ENCODE measurements around the gene TFF1. TPM values are rescaled to one million over a fixed set of nuclear protein-coding genes. Genes with fewer than 3 reads are reported as not detected.

The TFF1 gene
- total RNA-seq, 4 donors from 2014 or later: not detected

DNA sequence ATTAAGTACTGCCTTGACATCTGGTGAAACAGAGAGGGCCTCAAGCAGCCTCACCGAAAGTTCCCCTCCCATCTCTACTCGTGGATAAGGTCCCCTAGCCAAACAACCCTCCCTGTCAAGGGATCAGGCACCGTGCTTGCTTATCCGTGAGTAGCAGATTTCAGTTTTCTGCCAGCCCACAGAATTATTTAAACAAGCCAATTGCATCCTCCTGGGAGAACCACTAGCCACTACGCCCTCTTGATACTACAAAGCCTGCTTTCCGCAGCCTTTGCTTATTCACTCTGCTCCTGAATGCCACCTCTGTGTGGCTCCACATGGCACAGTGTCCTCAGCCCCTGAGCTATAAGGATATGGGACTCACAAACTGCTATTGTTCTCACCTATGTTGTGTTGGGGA lies 9.7 kb downstream of the TFF1 start:
- TF ChIP-seq CTCF (IDR thresholded peaks at IDR 0.05) (no peak), EP300 (IDR thresholded peaks at IDR 0.05) (no peak)
- 42 to 49% methylated on average over 6 of the region's 6 CpGs for WGBS, 2 donors
- Histone ChIP-seq H3K4me3 (no peak overlapping the region), H3K36me3 (no peaks in the 10 kb centered on the region), H3K9me3 (peaks cover 0 to 50% (median 0%) of the 10 kb centered on the region in 4 donors), H3K27ac (no peak overlapping the region), H3K27me3 (no peaks in the 10 kb centered on the region), H3K4me1 (no peaks in the 10 kb centered on the region)
- DNase-seq (ENCODE audit: low spot score in 2 of 2): no peak

DNA sequence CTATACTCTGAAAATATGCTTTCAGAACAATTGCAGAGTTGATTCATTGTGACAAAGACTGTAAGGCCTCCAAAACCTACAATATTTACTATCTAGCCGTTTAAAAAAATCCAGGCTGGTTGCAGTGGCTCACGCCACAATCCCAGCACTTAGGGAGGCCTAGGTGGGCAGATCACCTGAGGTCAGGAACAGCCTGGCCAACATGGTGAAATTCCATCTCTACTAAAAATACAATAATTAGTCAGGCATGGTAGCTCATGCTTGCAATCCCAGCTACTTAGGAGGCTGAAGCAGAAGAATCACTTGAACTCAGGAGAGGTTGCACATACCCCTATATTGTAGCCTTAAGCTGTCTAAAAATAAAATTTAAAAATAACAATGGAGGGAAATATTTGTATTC lies 10.3 kb downstream of the TFF1 start:
- peaks cover 0 to 50% (median 0%) of the 10 kb centered on the region in 4 donors for H3K9me3 ChIP-seq
- TF ChIP-seq EP300 (IDR thresholded peaks at IDR 0.05) (no peak), POLR2A (IDR thresholded peaks at IDR 0.05) (no peak)
- no peaks in the 10 kb centered on the region for H3K36me3 ChIP-seq
- 87 to 89% methylated on average over 2 of the region's 2 CpGs for WGBS, 2 donors
- no peak for DNase-seq (ENCODE audit: low spot score in 2 of 2)
- no peaks in the 10 kb centered on the region for H3K4me1 ChIP-seq
- no peaks in the 10 kb centered on the region for H3K27me3 ChIP-seq
- no peak overlapping the region for H3K4me3 ChIP-seq
- H3K27ac ChIP-seq: no peak overlapping the region

DNA sequence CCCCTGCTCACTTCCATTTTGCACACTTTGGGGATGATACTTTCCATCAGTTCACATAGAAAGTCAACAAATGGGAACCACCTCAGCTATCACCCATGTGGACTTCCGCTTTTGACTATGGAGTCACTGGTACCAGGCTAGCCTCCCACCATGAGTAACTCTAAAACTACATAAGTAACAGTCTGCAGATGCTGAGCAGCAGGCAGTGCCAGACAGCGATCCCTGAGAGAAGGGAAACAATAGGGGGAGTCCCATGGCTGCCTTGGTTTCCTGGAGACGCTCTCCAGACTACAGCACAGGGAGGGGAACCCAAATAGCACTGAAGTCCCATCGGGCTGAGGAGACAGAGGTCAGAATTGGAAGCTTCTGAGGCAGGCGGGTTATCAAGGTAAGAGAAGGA lies 12.7 kb downstream of the TFF1 start:
- Histone ChIP-seq H3K36me3 (no peaks in the 10 kb centered on the region), H3K9me3 (peaks cover 0 to 42% (median 0%) of the 10 kb centered on the region in 4 donors), H3K27me3 (no peaks in the 10 kb centered on the region), H3K27ac (no peak overlapping the region), H3K4me3 (no peak overlapping the region), H3K4me1 (no peaks in the 10 kb centered on the region)
- no peak for TF ChIP-seq EP300 (IDR thresholded peaks at IDR 0.05)
- TF ChIP-seq POLR2A (IDR thresholded peaks at IDR 0.05): no peak
- no peak for TF ChIP-seq CTCF (IDR thresholded peaks at IDR 0.05)
- DNase-seq (ENCODE audit: low spot score in 2 of 2): no peak
- 88 to 91% methylated on average over 5 of the region's 5 CpGs for WGBS, 2 donors

DNA sequence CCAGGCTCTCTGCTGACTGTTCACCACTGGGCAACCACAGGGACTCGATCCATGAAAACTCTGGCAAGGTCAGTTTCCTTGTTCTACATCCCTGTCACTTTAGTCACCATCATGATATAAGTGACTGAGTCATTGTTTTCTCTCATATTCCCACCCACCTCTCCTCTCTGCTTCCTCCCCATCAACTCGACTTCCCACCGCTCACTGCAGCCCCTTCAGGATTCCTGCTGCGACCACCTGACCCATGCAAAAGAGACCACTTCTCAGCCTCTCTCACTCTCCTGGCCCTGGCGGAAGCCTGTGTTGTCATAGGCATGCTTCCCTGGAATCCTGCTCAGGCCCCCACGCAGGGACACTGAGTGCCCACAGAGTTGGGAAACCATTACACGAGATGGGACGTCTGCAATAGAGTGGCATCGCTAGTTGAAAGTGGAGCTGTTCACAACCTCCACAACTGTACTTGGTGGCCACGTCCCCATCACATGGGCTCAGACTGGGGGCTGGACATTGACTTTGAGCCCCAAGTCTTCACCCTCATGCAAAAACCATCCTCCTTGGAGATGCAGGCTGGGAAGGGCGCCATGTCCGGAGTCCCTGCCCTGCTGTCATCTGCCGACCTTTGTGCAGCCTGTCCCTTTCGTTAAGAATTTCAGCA lies 13.8 kb downstream of the TFF1 start:
- 83 to 87% methylated on average over 14 of the region's 14 CpGs for WGBS, 2 donors
- TF ChIP-seq CTCF (IDR thresholded peaks at IDR 0.05): no peak
- TF ChIP-seq POLR2A (IDR thresholded peaks at IDR 0.05): no peak
- TF ChIP-seq EP300 (IDR thresholded peaks at IDR 0.05): no peak
- Histone ChIP-seq H3K9me3 (peaks cover 0 to 36% (median 0%) of the 10 kb centered on the region in 4 donors), H3K36me3 (no peaks in the 10 kb centered on the region), H3K27ac (no peak overlapping the region), H3K27me3 (no peaks in the 10 kb centered on the region), H3K4me1 (no peaks in the 10 kb centered on the region), H3K4me3 (no peak overlapping the region)
- DNase-seq (ENCODE audit: low spot score in 2 of 2): no peak

- H3K9me3 ChIP-seq: peaks cover 0 to 28% (median 0%) of the 10 kb centered on the region in 4 donors
- DNase-seq (ENCODE audit: low spot score in 2 of 2): no peak
- TF ChIP-seq CTCF (IDR thresholded peaks at IDR 0.05): no peak
- no peak for TF ChIP-seq EP300 (IDR thresholded peaks at IDR 0.05)
- TF ChIP-seq POLR2A (IDR thresholded peaks at IDR 0.05): no peak
- H3K4me1 ChIP-seq: no peaks in the 10 kb centered on the region
- 78 to 83% methylated on average over 11 of the region's 11 CpGs for WGBS, 2 donors
- no peaks in the 10 kb centered on the region for H3K36me3 ChIP-seq
- H3K27me3 ChIP-seq: no peaks in the 10 kb centered on the region
- H3K27ac ChIP-seq: no peak overlapping the region
- H3K4me3 ChIP-seq: no peak overlapping the region
Observed at GRCh38 chr21:42351626-42352440, 14.5 kb downstream of the TFF1 start.
